GM10248 (cell line): Measurements from ENCODE around the gene CCDC88B.
A peak's percentile ranks its signal among the peaks of the same experiment; 100 is the strongest.

Experiments used
- CTCF ChIA-PET: fragments of 300-600 bp; sonication (Branson Sonifier 250); formaldehyde crosslinking; extraction: SDS; loops from one replicate; lab custom pipeline; 2021; ENCODE audit warnings: antibody characterized with exemption; lab: Yijun Ruan, JAX
- POLR2A ChIA-PET: fragments of 350-650 bp; sonication (Branson Sonifier 250); formaldehyde crosslinking; extraction: SDS; loops from one replicate; lab custom pipeline; 2020; ENCODE audit warnings: antibody characterized with exemption; lab: Yijun Ruan, JAX
- DNase-seq: peaks from one replicate; pipeline ENCODE4 v3.0.0; 2012; ENCODE audit errors: extremely low spot score
- CTCF ChIP-seq: IDR thresholded peaks from 2 replicates; pipeline ENCODE4 v1.5.1; 2012; ENCODE audit warnings: mild to moderate bottlenecking, low read depth; ENCODE audit errors: extremely low read depth, missing control alignments, control extremely low read depth

The CCDC88B gene

DNA sequence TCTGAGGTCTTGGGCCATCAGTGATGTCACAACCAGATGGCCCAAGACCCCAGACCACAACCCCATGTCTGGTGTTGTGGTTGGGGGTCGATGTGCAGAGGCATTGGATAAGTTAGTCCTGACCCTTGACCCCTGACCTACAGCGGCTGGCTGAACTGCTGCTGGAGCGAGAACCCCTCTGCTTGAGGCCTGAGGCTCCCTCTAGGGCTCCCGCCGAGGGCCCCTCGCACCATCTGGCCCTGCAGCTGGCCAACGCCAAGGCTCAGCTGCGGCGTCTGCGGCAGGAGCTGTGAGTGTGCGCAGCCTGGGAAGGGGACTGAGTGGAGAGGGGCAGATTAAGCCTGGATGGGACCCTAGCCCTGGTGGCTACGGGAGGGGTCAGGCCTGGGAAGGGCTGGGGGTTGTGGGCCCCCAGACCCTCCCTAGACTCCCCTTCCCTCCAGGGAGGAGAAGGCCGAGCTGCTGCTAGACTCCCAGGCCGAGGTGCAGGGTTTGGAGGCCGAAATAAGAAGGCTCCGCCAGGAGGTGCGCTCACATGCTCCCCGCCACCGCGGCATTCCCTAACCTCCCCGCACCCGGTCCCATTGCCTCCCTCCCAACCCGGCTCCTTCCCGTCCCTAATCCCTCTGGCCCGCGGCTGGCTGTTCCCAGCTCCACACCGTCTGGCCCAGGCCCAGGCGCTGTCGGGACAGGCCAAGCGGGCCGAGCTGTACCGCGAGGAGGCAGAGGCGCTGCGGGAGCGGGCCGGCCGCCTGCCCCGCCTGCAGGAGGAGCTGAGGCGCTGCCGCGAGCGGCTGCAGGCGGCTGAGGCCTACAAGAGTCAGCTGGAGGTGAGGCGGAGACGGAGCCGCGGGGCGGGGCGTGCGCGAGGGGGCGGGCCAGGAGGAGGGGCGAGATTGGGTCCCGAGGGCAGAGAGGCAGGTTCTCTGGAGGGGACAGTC is 2.1 kb downstream of the CCDC88B start:
- peak; percentile 95 for DNase-seq
- ChIA-PET CTCF (interaction anchor here (0.9 to 7.5 kb wide), 8 partner anchors 10 to 116 kb away, joined by 3 to 81 read pairs (median 10); partner anchors contain the start of genes NUDT22, PRDX5, TRMT112 and TRPT1), POLR2A (interaction anchor here (0.5 to 1.5 kb wide), 3 partner anchors 11 to 1670 kb away, joined by 3 to 6 read pairs (median 5); partner anchors contain the start of gene LBHD1)
- TF ChIP-seq CTCF, result peak; percentile 28

GRCh38 chr11:64342869-64343745 is 3.1 kb downstream of the CCDC88B start:
- no peak for TF ChIP-seq CTCF
- POLR2A ChIA-PET, result interaction anchor here (0.5 to 1.5 kb wide), 3 partner anchors 10 to 1671 kb away, joined by 3 to 6 read pairs (median 5); partner anchors contain the start of gene LBHD1
- no peak for DNase-seq
- CTCF ChIA-PET, result interaction anchor here (0.9 to 7.5 kb wide), 6 partner anchors 11 to 117 kb away, joined by 3 to 81 read pairs (median 12); partner anchors contain the start of genes NUDT22, PRDX5, TRMT112 and TRPT1

- peak; percentile 27 for TF ChIP-seq CTCF
- ChIA-PET POLR2A (no interaction called here), CTCF (interaction anchor here (4.8 to 7.5 kb wide), 2 partner anchors 11 kb away, joined by 50 to 81 read pairs; no protein-coding TSS in a partner anchor)
- DNase-seq, result no peak
Observed at GRCh38 chr11:64343767-64344559, 4.0 kb downstream of the CCDC88B start.

DNA sequence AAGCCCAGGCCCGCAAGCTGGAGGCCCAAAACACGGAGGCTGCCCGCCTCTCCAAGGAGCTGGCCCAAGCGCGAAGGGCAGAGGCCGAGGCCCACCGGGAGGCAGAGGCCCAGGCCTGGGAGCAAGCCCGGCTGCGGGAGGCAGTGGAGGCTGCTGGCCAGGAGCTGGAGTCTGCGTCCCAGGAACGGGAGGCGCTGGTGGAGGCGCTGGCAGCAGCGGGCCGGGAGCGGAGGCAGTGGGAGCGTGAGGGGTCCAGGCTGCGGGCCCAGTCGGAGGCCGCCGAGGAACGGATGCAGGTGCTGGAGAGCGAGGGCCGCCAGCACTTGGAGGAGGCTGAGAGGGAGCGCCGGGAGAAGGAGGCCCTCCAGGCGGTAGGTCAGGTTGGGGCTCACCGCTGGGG is 4.8 kb downstream of the CCDC88B start:
- no peak for TF ChIP-seq CTCF
- CTCF ChIA-PET, result interaction anchor here (1.4 to 7.5 kb wide), 3 partner anchors 10 to 27 kb away, joined by 3 to 81 read pairs (median 7); partner anchors contain the start of genes PRDX5 and TRMT112
- no peak for DNase-seq
- POLR2A ChIA-PET, result interaction anchor here (0.7 kb wide), 1 partner anchor 64 kb away, joined by 4 read pairs; no protein-coding TSS in a partner anchor

DNA sequence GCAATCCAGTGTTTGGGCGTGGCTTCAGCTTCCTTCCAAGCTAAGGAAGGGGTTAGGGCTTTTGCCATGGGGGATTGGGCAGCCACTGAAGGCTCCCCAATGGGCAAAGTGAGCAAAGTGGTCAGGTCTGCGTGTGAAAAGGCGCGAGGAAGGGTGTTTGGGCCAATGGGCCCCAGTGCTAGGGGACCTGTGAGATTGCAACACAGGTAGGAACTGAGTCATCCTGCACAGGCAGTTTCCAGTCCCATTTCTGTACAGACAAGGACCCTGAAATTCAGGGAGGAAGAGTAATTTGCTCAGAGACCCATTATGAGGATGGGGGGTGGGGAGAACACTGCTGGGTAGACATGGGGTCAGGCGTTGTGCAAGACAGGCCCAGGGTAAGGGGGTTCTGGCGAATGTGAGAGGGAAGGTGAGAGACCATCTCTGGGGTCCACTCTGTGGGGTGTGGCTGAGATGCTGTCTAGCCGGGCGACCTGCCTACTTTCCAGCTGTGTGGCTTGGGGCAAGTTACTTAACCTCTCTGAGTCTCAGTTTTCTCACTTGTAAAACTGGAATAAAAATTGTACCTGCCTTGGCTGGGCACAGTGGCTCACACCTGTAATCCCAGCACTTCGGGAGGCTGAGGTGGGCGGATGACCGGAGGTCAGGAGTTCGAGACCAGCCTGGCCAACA is 7.3 kb downstream of the CCDC88B start:
- ChIA-PET CTCF (interaction anchor here (2.5 kb wide), 1 partner anchor 30 kb away, joined by 7 read pairs; the partner anchor contains the start of genes PRDX5 and TRMT112), POLR2A (no interaction called here)
- DNase-seq, result no peak
- TF ChIP-seq CTCF, result no peak
